ENCODE measurements around the gene ITPK1. TPM values are rescaled to one million over a fixed set of nuclear protein-coding genes. Genes with fewer than 3 reads are reported as not detected.

The ITPK1 gene
- total RNA-seq, 3 donors from 2014 or later = 49.4 to 59.7 (median 59.1) TPM

DNA sequence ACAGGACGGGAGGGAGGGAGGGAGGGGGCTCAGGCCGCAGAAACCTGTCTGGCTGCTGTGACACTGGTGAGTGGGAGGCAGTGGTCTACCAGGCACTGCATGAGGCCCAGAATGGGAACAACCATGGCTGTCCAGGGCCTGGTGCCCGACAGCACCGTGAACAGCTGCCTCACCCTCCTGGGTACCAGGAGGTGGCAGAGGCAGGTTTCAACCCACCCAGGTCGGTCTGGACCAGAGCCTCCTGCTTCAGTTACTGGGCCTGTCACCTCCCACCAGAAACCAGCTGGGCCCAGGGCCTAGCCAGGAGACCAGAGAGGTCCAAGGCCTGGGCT, 80.2 kb downstream of the ITPK1 start:
- Mint-ChIP-seq H3K9me3 (no peaks in the 10 kb centered on the region), H3K4me1 (ENCODE audit: low read depth) (peaks cover 28% of the 10 kb centered on the region), H3K27me3 (ENCODE audit: low read depth) (no peaks in the 10 kb centered on the region), H3K4me3 (no peak overlapping the region), H3K36me3 (ENCODE audit: insufficient read depth) (peaks cover 2% of the 10 kb centered on the region)
- DNase-seq = no peak
- no peak for ATAC-seq

DNA sequence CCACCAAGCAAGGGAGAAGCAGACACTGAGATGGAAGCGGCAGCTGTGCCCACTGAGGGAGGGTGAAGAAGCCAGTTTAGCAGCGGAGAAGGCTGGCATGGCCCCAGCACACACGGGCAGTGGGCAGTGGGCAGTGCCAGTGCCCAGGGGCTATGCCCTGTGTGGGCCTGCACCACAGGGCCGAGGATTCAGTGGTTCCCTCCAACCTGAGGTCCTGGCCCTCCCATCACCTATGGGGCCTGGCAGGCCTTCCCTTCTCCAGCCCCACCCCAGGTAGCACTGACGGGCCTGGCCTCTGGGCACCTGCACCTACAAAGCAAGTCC, 81.1 kb downstream of the ITPK1 start:
- Mint-ChIP-seq H3K36me3 (ENCODE audit: insufficient read depth) (peaks cover 6% of the 10 kb centered on the region), H3K4me3 (no peak overlapping the region), H3K27me3 (ENCODE audit: low read depth) (no peaks in the 10 kb centered on the region), H3K4me1 (ENCODE audit: low read depth) (peaks cover 27% of the 10 kb centered on the region), H3K9me3 (no peaks in the 10 kb centered on the region)
- ATAC-seq = peak in 1 of 2 donors; percentile 9
- no peak for DNase-seq

DNA sequence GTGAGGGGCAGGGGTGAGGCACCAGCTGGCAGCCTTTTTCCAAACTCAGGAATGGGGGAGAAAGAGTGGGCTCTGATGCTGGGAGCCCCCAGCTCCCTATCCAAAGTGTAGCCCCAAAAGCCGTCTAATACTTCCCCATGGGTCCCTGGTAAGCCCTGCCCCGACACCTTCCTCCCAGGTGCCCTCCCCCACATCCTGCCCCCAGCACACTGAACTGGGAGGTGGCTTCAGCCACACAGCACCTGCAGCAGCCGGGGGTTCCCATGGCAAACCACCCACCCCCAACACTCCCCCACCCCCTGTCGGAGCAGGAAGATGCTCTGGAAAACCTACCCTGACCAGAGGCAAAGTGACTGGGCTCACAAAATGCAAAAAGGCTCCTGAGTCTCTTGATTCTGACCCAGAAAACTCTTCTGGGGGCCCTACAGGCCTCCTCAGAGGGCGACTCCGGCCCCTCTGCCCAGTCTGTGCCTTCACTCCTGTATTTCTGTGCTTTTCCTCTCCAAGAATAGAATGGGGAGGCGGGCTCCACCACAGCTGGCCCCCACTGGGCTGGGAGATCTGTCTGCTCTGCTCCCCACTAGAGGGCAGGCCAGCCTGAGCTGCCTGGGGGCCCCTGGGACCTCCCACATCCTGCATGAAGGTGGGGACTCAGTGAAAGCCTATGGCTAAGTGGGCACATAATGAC, 81.6 kb downstream of the ITPK1 start:
- Mint-ChIP-seq H3K36me3 (ENCODE audit: insufficient read depth) (peaks cover 6% of the 10 kb centered on the region), H3K4me1 (ENCODE audit: low read depth) (peaks cover 26% of the 10 kb centered on the region), H3K9me3 (no peaks in the 10 kb centered on the region), H3K27me3 (ENCODE audit: low read depth) (no peaks in the 10 kb centered on the region), H3K4me3 (no peak overlapping the region)
- peak; percentile 34 for DNase-seq
- ATAC-seq = peak; percentile 81 to 86

DNA sequence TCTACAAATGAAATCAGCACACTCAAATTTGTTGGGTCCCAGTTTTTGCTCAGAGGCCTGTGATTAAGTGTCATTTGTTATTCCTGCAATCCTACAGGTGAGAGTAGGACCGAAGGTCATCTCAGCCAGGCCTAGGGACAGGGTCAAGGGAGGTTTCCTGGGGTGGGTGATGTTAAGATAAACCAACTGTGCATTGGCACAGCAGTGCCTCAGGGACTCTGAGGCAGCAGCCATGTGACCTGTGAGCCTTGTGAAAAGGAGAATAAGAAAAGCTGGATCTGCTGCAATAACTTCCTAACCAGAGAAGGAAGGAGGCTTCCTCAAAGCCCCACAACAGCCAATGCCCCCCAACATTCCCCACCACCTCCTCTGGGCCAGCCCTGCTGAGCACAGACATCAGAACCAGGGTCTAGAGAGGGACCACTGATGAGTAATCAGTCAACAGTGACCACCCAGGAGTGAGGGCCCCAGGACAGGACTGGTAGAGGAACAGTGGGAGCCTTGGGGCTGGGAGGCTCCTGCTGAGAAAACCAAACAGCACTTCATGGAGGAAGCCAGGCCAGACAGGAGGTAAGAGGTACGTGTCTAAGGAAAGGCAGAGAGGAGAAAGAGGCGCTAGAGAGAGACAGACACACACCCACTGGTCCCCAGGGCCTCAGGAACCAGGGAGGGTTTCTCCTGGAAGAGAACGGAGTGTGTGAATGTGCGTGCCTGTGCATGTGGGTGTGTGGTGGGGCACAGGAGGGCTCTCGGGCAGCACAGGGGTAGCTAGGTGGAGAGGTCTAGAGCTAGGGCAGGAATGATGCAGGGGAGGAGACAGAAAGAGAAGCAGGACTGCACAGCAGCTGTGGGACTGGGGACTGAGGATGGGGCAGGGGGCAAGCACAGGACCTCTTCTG, 82.4 kb downstream of the ITPK1 start:
- Mint-ChIP-seq H3K4me3 (peak overlapping the region; percentile 48), H3K4me1 (ENCODE audit: low read depth) (peaks cover 24% of the 10 kb centered on the region), H3K9me3 (no peaks in the 10 kb centered on the region), H3K36me3 (ENCODE audit: insufficient read depth) (peaks cover 4% of the 10 kb centered on the region), H3K27me3 (ENCODE audit: low read depth) (no peaks in the 10 kb centered on the region)
- DNase-seq (no peak), ATAC-seq (no peak)

DNA sequence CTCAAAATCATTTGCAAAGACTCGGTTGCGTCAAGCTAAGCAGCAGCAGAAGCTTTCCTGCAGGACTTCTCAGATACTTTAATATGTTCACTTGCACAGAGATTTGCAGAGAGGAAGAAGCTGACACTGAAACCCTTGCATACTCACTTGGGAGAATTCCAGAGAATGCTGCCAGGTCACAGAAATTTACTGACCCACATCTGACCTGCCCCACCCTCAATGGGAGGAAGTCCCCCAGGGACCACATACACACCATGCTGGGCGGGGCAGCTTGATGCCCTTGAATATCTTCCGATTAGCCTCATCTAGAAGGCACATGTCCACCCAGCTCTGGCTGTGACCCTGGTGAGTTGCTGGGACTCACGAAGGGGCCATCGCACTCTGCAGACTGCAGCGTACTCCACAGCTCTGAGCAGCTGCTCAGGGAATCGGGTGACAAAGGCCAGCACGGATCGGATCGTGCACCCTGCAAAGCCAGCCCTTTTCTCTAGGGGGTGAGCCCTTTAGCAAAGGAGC, 83.2 kb downstream of the ITPK1 start:
- no peak overlapping the region for H3K4me3 Mint-ChIP-seq
- no peaks in the 10 kb centered on the region for H3K9me3 Mint-ChIP-seq
- DNase-seq (no peak), ATAC-seq (no peak)
- peaks cover 4% of the 10 kb centered on the region for H3K36me3 Mint-ChIP-seq (ENCODE audit: insufficient read depth)
- H3K4me1 Mint-ChIP-seq (ENCODE audit: low read depth) = peaks cover 24% of the 10 kb centered on the region
- H3K27me3 Mint-ChIP-seq (ENCODE audit: low read depth) = no peaks in the 10 kb centered on the region

DNA sequence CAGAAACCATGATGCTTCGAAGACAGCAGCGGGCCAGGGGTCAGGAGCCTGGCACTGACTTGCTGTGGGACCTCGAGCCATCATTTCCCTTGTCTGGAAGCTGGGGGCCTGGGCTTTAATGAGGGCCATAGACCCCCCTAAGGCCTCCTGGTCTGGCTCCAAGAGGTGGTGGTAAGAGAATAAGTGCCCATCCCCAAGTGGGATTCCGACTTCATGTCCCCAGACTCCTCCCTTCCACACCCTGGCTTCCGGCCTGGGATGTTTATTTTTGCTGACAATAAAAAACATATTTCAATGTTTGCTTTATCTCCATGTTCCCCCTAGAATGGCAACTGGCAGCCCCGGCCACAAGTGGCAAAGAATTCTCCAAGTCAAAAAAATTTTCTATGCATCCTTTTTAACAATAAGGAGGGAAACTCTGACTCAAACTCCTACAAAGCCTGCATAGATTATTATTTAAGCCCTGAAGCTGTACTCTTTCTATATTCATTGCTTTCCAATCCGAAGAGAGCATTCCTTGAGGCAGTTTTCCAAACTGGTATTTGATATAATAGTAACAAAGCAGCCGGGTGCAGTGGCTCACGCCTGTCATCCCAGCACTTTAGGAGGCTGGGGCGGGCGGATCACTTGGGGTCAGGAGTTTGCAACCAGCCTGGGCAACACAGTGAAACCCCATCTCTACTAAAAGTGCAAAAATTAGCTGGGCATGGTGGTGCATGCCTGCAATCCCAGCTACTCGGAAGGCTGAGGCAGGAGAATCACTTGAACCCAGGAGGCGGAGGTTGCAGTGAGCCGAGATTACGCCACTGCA, 84.0 kb downstream of the ITPK1 start:
- no peak for ATAC-seq
- Mint-ChIP-seq H3K9me3 (no peaks in the 10 kb centered on the region), H3K36me3 (ENCODE audit: insufficient read depth) (peaks cover 4% of the 10 kb centered on the region), H3K4me1 (ENCODE audit: low read depth) (peaks cover 24% of the 10 kb centered on the region), H3K4me3 (no peak overlapping the region), H3K27me3 (ENCODE audit: low read depth) (no peaks in the 10 kb centered on the region)
- no peak for DNase-seq

DNA sequence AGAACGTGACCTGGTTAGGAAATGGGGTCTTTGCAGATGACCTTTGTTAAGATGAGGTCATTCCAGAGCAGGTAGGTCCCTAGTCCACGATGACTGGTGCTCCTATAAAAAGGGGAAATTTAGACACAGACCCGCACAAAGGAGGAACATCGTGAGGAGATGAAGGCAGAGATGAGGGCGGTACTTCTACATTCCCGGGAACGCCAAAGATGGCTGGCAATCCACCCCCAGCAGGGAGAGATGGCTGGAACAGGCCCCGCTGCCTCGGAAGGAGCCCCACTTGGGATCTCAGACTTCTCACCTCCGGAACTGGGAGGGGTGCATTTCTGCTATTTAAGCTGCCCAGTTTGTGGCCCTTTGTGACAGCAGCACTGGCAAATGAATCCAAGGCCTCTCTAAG, 85.0 kb downstream of the ITPK1 start:
- Mint-ChIP-seq H3K4me1 (ENCODE audit: low read depth) (peaks cover 29% of the 10 kb centered on the region), H3K27me3 (ENCODE audit: low read depth) (no peaks in the 10 kb centered on the region), H3K9me3 (no peaks in the 10 kb centered on the region), H3K4me3 (no peak overlapping the region), H3K36me3 (ENCODE audit: insufficient read depth) (peaks cover 6% of the 10 kb centered on the region)
- DNase-seq (no peak), ATAC-seq (no peak)

DNA sequence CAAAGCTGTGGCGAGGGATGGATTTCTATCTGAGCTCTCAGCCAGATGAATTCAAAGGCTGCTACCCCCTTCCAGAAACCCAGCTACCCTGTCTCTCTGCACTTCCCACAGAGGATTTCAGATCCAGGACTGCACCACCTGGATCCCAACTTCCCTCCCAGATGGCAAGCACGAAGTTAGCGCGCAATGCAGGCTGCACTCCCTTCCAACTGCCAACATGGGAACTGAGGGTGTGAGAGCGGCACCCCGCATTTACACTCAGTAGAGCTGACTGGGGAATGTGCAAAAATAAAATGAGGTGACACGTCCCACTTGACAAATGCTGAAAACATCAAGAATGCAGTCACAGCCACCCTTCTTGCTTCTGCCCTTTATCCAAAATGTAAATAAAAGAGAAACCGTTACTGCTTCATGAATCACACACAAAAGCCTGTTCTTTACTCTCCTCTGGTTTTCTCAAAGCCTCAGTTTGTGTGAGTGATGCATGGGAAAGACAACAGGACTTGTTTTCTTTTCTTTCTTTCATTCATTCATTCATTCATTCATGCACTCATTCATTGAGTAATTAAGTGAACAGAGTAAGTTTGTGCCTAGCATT, 85.7 kb downstream of the ITPK1 start:
- Mint-ChIP-seq H3K36me3 (ENCODE audit: insufficient read depth) (peaks cover 6% of the 10 kb centered on the region), H3K9me3 (no peaks in the 10 kb centered on the region), H3K4me1 (ENCODE audit: low read depth) (peaks cover 34% of the 10 kb centered on the region), H3K27me3 (ENCODE audit: low read depth) (no peaks in the 10 kb centered on the region), H3K4me3 (no peak overlapping the region)
- no peak for DNase-seq
- ATAC-seq = no peak

DNA sequence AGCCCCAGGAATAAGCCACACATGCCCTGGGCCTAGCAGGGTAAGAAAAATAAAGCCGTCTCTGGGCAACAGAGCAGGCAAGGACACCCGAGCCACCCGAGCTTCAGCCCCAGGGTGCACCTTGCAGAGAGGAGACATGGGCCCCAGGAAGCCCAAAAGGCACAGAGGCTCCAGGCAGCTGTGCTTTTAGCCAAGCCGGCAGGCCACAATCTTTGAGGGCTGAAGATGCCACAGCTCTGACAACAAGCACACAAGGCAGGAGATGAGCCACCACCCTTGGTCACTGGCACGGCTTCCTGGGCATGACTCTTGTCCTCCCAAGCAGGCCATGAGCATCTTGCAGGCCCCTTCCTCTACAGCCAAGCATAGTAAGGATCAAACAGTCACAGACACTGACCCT, 86.3 kb downstream of the ITPK1 start:
- DNase-seq (no peak), ATAC-seq (no peak)
- Mint-ChIP-seq H3K4me3 (no peak overlapping the region), H3K9me3 (no peaks in the 10 kb centered on the region), H3K27me3 (ENCODE audit: low read depth) (no peaks in the 10 kb centered on the region), H3K4me1 (ENCODE audit: low read depth) (peaks cover 32% of the 10 kb centered on the region), H3K36me3 (ENCODE audit: insufficient read depth) (peaks cover 6% of the 10 kb centered on the region)

DNA sequence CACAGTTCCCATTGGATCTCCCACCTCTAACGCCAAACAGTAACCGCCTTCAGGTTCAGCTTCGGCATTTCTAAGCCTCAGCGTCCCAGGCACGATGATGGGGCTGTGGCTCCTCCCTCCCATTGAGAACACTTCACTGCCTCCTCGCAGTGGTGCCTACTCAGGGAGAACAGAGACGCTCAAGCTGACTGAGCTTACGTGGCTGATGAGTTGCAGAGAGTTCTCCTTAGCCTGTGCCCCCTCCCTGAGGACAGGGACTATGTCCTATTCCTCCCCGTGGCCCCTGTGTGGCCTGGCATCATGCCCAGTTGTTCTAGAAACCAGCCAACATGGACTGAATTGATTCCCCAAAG, 87.0 kb downstream of the ITPK1 start:
- H3K36me3 Mint-ChIP-seq (ENCODE audit: insufficient read depth) = peaks cover 6% of the 10 kb centered on the region
- ATAC-seq (no peak), DNase-seq (no peak)
- H3K4me3 Mint-ChIP-seq = no peak overlapping the region
- peaks cover 25% of the 10 kb centered on the region for H3K4me1 Mint-ChIP-seq (ENCODE audit: low read depth)
- no peaks in the 10 kb centered on the region for H3K9me3 Mint-ChIP-seq
- no peaks in the 10 kb centered on the region for H3K27me3 Mint-ChIP-seq (ENCODE audit: low read depth)

DNA sequence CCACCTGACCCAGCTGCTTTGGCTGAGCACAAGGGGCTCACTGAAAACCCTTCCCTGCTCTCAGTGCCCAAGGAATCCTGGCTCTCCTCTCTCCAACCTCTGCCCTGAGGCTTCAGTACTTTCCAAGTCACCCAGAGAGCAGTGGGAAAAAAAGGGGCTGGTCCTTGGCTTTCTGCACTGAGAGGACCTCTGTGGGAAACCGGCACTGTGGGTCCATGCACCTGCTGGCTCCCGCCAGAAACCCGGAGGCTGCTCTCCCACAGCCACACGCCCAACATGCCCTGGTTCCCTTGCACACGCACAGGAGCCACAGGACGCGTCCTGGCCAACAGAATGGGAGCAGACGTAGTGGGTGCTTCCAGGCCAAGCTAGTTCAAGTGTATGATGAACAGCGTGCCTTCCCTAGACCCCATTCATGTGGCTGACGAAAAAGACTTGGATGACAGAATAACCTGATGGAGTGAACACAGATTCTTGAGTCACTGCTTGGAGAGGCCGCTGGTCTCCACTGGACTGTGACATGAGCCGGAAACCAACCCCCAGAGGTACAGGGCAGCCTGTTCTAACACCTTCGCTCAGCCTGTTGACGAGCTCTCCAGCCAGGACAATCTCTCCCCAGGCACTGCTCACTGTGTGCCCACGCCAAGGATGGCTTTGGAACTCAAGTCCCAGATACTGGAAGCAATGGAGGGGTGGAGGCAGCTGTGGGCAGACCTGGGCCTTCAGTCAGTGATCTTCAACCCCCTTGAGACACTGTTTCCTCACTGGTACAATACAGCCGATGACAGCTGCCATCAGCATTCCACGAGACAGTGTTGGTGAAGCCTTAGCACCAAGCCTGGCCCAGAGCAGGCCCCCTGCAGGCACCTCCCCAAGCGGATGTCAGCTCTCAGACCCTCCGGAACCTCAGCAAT, 87.7 kb downstream of the ITPK1 start:
- no peaks in the 10 kb centered on the region for H3K27me3 Mint-ChIP-seq (ENCODE audit: low read depth)

DNA sequence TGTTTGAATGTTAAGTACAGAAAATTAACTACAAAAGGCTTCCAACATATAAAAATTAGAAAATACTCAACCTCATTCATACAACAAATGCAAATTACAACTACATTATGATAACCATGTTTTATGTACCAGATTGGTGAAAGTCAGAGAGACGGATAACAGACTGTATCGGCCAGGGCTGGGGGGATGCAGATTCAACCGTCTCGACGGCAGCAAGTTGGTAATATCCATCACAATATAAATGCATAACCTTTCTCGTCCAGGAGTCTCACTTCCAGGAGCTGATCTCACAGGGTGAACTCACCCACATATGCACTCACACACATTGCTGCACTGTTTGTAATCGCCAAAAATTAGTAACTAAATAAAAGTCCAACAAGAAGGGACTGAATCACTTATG, 89.4 kb downstream of the ITPK1 start:
- DNase-seq (no peak), ATAC-seq (no peak)
- no peaks in the 10 kb centered on the region for H3K9me3 Mint-ChIP-seq
- peaks cover 17% of the 10 kb centered on the region for H3K4me1 Mint-ChIP-seq (ENCODE audit: low read depth)
- no peak overlapping the region for H3K4me3 Mint-ChIP-seq
- no peaks in the 10 kb centered on the region for H3K27me3 Mint-ChIP-seq (ENCODE audit: low read depth)
- H3K36me3 Mint-ChIP-seq (ENCODE audit: insufficient read depth) = peaks cover 12% of the 10 kb centered on the region

More for the DNA sequence above, 87.7 kb downstream of the ITPK1 start:
- ATAC-seq (no peak), DNase-seq (no peak)
- H3K9me3 Mint-ChIP-seq = no peaks in the 10 kb centered on the region
- H3K36me3 Mint-ChIP-seq (ENCODE audit: insufficient read depth) = peaks cover 6% of the 10 kb centered on the region
- peaks cover 19% of the 10 kb centered on the region for H3K4me1 Mint-ChIP-seq (ENCODE audit: low read depth)
- no peak overlapping the region for H3K4me3 Mint-ChIP-seq

DNA sequence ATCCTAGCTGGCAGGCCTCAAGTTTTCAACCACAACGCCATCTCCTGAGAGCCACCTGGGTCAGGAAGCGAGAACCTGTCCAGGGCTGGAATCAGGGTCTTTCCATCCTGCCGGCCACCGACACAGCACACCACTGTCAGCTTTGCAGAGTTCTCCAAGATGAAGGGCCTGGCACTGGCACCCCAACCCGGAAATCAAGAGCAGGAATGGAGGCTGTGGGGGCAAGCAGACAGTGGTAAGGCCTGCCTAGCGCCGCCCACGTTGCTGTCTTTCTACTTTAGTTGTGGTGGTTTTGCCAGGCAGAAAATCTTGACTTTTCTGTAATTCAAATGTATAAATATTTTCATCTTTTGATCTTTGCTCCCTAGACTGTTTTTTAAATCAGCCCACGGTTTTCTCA, 90.7 kb downstream of the ITPK1 start:
- Mint-ChIP-seq H3K27me3 (ENCODE audit: low read depth) (no peaks in the 10 kb centered on the region), H3K9me3 (no peaks in the 10 kb centered on the region), H3K4me3 (no peak overlapping the region), H3K36me3 (ENCODE audit: insufficient read depth) (peaks cover 8% of the 10 kb centered on the region), H3K4me1 (ENCODE audit: low read depth) (peaks cover 17% of the 10 kb centered on the region)
- DNase-seq (no peak), ATAC-seq (peak in 1 of 2 donors; percentile 43)

All from activated T-cell treated with anti-CD3 and anti-CD28 coated beads, Interleukin-2, amount 50 U/mL, for 4 hours (primary cell).